SK-N-SH treated with all-trans-retinoic acid at 6 μM for 48 hours (cell line): ENCODE results near the gene KRT15.
A peak's percentile ranks its signal among the peaks of the same experiment; 100 is the strongest.

ENCODE experiments used
- ATAC-seq: fragments of 200-7000 bp; cut with Tn5 transposase; 3 replicates; pipeline ENCODE4 v1.9.1; 2020; ENCODE audit warnings: mild to moderate bottlenecking, moderate library complexity
- ARNTL ChIP-seq: fragments of 450-650 bp; formaldehyde crosslinking; IDR thresholded peaks from 2 replicates; pipeline ENCODE4 v1.5.0; 2020; ENCODE audit warnings: low read depth, mild to moderate bottlenecking, moderate library complexity, borderline replicate concordance
- BACH2 ChIP-seq: fragments of 250-450 bp; sonication (Bioruptor Pico); IDR thresholded peaks from 2 replicates; pipeline ENCODE4 v1.9.0; 2021; ENCODE audit warnings: mild to moderate bottlenecking, borderline replicate concordance
- CSDC2 ChIP-seq: fragments of 250-450 bp; sonication (Bioruptor Pico); IDR thresholded peaks from 2 replicates; pipeline ENCODE4 v1.5.0; 2020; ENCODE audit warnings: mild to moderate bottlenecking, moderate library complexity
- CSRNP3 ChIP-seq: fragments of 250-450 bp; sonication (Bioruptor Pico); IDR thresholded peaks from 2 replicates; pipeline ENCODE4 v1.5.1; 2021; ENCODE audit warnings: mild to moderate bottlenecking, moderate library complexity
- ESRRG ChIP-seq: fragments of 250-450 bp; sonication (Bioruptor Pico); IDR thresholded peaks from 2 replicates; pipeline ENCODE4 v1.6.1; 2021; ENCODE audit warnings: mild to moderate bottlenecking
- POU6F1 ChIP-seq: fragments of 250-450 bp; sonication (Bioruptor Pico); IDR thresholded peaks from 2 replicates; pipeline ENCODE4 v1.8.0; 2021; ENCODE audit warnings: low read depth, mild to moderate bottlenecking, moderate library complexity, borderline replicate concordance
- RARB ChIP-seq: fragments of 250-450 bp; sonication (Bioruptor Pico); IDR thresholded peaks from 2 replicates; pipeline ENCODE4 v1.8.0; 2021; ENCODE audit warnings: mild to moderate bottlenecking, moderate library complexity
- TCF4 ChIP-seq: fragments of 250-450 bp; sonication (Bioruptor Pico); IDR thresholded peaks from 2 replicates; pipeline ENCODE4 v1.8.0; 2021; ENCODE audit warnings: mild to moderate bottlenecking, moderate library complexity, borderline replicate concordance
- TOX ChIP-seq: fragments of 250-450 bp; sonication (Bioruptor Pico); IDR thresholded peaks from 2 replicates; pipeline ENCODE4 v1.8.0; 2021; ENCODE audit warnings: mild to moderate bottlenecking, moderate library complexity, borderline replicate concordance
- TSHZ2 ChIP-seq: fragments of 250-450 bp; sonication (Bioruptor Pico); IDR thresholded peaks from 2 replicates; pipeline ENCODE4 v1.5.0; 2020; ENCODE audit warnings: mild to moderate bottlenecking, moderate library complexity
- ZC3H10 ChIP-seq: fragments of 250-450 bp; sonication (Bioruptor Pico); IDR thresholded peaks from 2 replicates; pipeline ENCODE4 v1.5.1; 2021; ENCODE audit warnings: mild to moderate bottlenecking, moderate library complexity
- ZFP3 ChIP-seq: fragments of 250-450 bp; sonication (Bioruptor Pico); IDR thresholded peaks from 2 replicates; pipeline ENCODE4 v1.5.0; 2020; ENCODE audit warnings: mild to moderate bottlenecking, moderate library complexity
- ZFP30 ChIP-seq: fragments of 450-650 bp; formaldehyde crosslinking; IDR thresholded peaks from 2 replicates; pipeline ENCODE4 v1.5.0; 2022; ENCODE audit warnings: mild to moderate bottlenecking, moderate library complexity
- ZNF70 ChIP-seq: fragments of 450-650 bp; formaldehyde crosslinking; IDR thresholded peaks from 2 replicates; pipeline ENCODE4 v1.5.0; 2020; ENCODE audit warnings: mild to moderate bottlenecking, moderate library complexity
- ZNF8 ChIP-seq: fragments of 450-650 bp; formaldehyde crosslinking; IDR thresholded peaks from 2 replicates; pipeline ENCODE4 v1.5.0; 2020; ENCODE audit warnings: mild to moderate bottlenecking, moderate library complexity
- TF ChIP-seq, protein P1 (sequence below): fragments of 250-450 bp; sonication (Bioruptor Pico); IDR thresholded peaks from 2 replicates; pipeline ENCODE4 v1.8.0; 2020; ENCODE audit warnings: mild to moderate bottlenecking, moderate library complexity, borderline replicate concordance
- TF ChIP-seq, protein P2 (sequence below): fragments of 250-450 bp; sonication (Bioruptor Pico); IDR thresholded peaks from 2 replicates; pipeline ENCODE4 v1.5.1; 2020; ENCODE audit warnings: low read depth, mild to moderate bottlenecking, moderate library complexity

The KRT15 gene

DNA sequence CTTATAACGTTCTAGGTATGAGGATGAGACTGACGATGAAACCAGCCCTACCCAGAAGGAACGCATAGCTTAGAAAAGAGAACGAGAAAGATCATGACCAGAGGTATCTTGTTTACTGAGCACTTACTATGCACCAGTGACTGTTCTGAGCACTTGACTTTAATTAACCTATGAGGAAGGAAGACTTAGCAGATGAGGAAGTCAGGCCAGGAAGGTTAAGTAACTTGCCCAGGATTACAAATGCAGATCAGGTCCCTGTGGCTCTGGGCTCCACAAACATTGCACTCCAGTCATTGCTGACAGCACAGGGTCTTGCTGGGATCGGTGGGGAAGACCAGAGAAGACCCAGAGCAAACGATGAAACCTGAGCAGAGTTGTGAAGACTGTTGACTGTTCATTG, 20.4 kb downstream of the KRT15 start:
- TF ChIP-seq RARB, result no peak
- TF ChIP-seq ZNF70, result no peak
- TF ChIP-seq, protein P1, sequence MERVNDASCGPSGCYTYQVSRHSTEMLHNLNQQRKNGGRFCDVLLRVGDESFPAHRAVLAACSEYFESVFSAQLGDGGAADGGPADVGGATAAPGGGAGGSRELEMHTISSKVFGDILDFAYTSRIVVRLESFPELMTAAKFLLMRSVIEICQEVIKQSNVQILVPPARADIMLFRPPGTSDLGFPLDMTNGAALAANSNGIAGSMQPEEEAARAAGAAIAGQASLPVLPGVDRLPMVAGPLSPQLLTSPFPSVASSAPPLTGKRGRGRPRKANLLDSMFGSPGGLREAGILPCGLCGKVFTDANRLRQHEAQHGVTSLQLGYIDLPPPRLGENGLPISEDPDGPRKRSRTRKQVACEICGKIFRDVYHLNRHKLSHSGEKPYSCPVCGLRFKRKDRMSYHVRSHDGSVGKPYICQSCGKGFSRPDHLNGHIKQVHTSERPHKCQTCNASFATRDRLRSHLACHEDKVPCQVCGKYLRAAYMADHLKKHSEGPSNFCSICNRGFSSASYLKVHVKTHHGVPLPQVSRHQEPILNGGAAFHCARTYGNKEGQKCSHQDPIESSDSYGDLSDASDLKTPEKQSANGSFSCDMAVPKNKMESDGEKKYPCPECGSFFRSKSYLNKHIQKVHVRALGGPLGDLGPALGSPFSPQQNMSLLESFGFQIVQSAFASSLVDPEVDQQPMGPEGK, result no peak
- no peak for ATAC-seq

- peak; percentile 96 for ATAC-seq
These were observed 21.7 kb downstream of the KRT15 start for GRCh38 chr17:41496803-41497484.

GRCh38 chr17:41494524-41494923, 24.2 kb downstream of the KRT15 start:
- no peak for ATAC-seq
- TF ChIP-seq TSHZ2 (CRISPR knock-in tag) (no peak), TCF4 (no peak), BACH2 (CRISPR knock-in tag) (no peak), CSRNP3 (CRISPR knock-in tag) (no peak), ZNF8 (CRISPR knock-in tag) (no peak), CSDC2 (CRISPR knock-in tag) (no peak)

More at GRCh38 chr17:41496803-41497484, 21.7 kb downstream of the KRT15 start:
- TF ChIP-seq ZFP3 (CRISPR knock-in tag) (no peak), ZNF70 (no peak), CSRNP3 (CRISPR knock-in tag) (no peak), ESRRG (no peak), CSDC2 (CRISPR knock-in tag) (no peak), ZFP30 (no peak), ZNF8 (CRISPR knock-in tag) (no peak)

- no peak for ATAC-seq
- TF ChIP-seq TSHZ2 (CRISPR knock-in tag), result no peak
- TF ChIP-seq ZFP3 (CRISPR knock-in tag), result no peak
- no peak for TF ChIP-seq BACH2 (CRISPR knock-in tag)
- no peak for TF ChIP-seq ZC3H10
- no peak for TF ChIP-seq POU6F1
- TF ChIP-seq ESRRG, result no peak
- TF ChIP-seq TOX, result no peak
- TF ChIP-seq, protein P1, result no peak
- TF ChIP-seq, protein P2, sequence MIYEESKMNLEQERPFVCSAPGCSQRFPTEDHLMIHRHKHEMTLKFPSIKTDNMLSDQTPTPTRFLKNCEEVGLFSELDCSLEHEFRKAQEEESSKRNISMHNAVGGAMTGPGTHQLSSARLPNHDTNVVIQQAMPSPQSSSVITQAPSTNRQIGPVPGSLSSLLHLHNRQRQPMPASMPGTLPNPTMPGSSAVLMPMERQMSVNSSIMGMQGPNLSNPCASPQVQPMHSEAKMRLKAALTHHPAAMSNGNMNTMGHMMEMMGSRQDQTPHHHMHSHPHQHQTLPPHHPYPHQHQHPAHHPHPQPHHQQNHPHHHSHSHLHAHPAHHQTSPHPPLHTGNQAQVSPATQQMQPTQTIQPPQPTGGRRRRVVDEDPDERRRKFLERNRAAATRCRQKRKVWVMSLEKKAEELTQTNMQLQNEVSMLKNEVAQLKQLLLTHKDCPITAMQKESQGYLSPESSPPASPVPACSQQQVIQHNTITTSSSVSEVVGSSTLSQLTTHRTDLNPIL (CRISPR knock-in tag), result no peak
- TF ChIP-seq ARNTL (CRISPR knock-in tag), result no peak
- TF ChIP-seq CSRNP3 (CRISPR knock-in tag), result no peak
These were observed 25.9 kb downstream of the KRT15 start for GRCh38 chr17:41492771-41493170.
